Neuronal stem cell (in vitro differentiated cells): ENCODE results near the gene DNPH1.

Source experiments
- DNase-seq: peaks from one replicate; pipeline ENCODE4 v3.0.0-alpha.2; 2013; ENCODE audit warnings: low spot score
- H2AFZ ChIP-seq: one replicate; pipeline ENCODE4 v1.6.1; 2013; ENCODE audit warnings: mild to moderate bottlenecking, low read length, inconsistent platforms
- H2AK5ac ChIP-seq: 2 replicates; pipeline ENCODE4 v1.6.1; 2013; ENCODE audit warnings: low read depth, mild to moderate bottlenecking, inconsistent platforms, low read length, moderate library complexity, mixed read lengths
- H2BK120ac ChIP-seq: 2 replicates; pipeline ENCODE4 v1.6.1; 2013; ENCODE audit warnings: low read depth, mild to moderate bottlenecking, inconsistent platforms, low read length, moderate library complexity, mixed read lengths
- H2BK12ac ChIP-seq: one replicate; pipeline ENCODE4 v1.6.1; 2013; ENCODE audit warnings: low read length, inconsistent platforms
- H2BK15ac ChIP-seq: 2 replicates; pipeline ENCODE4 v1.6.1; 2013; ENCODE audit warnings: mild to moderate bottlenecking, low read length, inconsistent platforms, mixed read lengths
- H2BK5ac ChIP-seq: one replicate; pipeline ENCODE4 v1.6.1; 2013; ENCODE audit warnings: inconsistent platforms, mild to moderate bottlenecking, low read length, moderate library complexity
- H3K14ac ChIP-seq: one replicate; pipeline ENCODE4 v1.6.1; 2013; ENCODE audit warnings: low read length, inconsistent platforms
- H3K18ac ChIP-seq: 2 replicates; pipeline ENCODE4 v1.6.1; 2013; ENCODE audit warnings: low read length, inconsistent platforms
- H3K23ac ChIP-seq: 2 replicates; pipeline ENCODE4 v1.6.1; 2013; ENCODE audit warnings: low read depth, mild to moderate bottlenecking, mixed read lengths, low read length, inconsistent platforms; ENCODE audit not compliant: poor library complexity
- H3K27ac ChIP-seq: replicated peaks from 3 replicates; pipeline ENCODE4 v1.5.1; 2013; ENCODE audit warnings: low read length, inconsistent platforms
- H3K27me3 ChIP-seq, 3 experiments: 2 replicates each; pipeline ENCODE4 v1.6.1; 2013; ENCODE audit warnings: low read length in 3 of 3, mild to moderate bottlenecking in 2 of 3, inconsistent platforms in 1 of 3, low read depth in 1 of 3, mixed read lengths in 1 of 3, moderate library complexity in 1 of 3; ENCODE audit not compliant: control insufficient read depth in 3 of 3, insufficient read depth in 3 of 3
- H3K36me3 ChIP-seq, 2 donors: replicated peaks in 1 of 2; 2 replicates each; pipeline ENCODE4 v1.6.1; 2013; ENCODE audit warnings: low read length in 2 of 2; ENCODE audit not compliant: control insufficient read depth in 2 of 2, insufficient read depth in 2 of 2
- H3K4ac ChIP-seq: 2 replicates; pipeline ENCODE4 v1.6.1; 2013; ENCODE audit warnings: inconsistent platforms, mild to moderate bottlenecking, low read length, moderate library complexity
- H3K4me1 ChIP-seq, 2 donors: 1 replicate in 1 of 2; 2 replicates in 1 of 2; pipeline ENCODE4 v1.6.1; 2013; ENCODE audit warnings: low read length in 2 of 2, low read depth in 1 of 2; ENCODE audit not compliant: control insufficient read depth in 2 of 2, insufficient read depth in 1 of 2
- H3K4me2 ChIP-seq: one replicate; pipeline ENCODE4 v1.6.1; 2013; ENCODE audit warnings: mild to moderate bottlenecking, low read length, inconsistent platforms; ENCODE audit not compliant: insufficient read depth, poor library complexity, severe bottlenecking
- H3K4me3 ChIP-seq, 2 donors: 2 replicates each; pipeline ENCODE4 v1.5.1; 2013; ENCODE audit warnings: low read length in 2 of 2, mild to moderate bottlenecking in 2 of 2, inconsistent platforms in 1 of 2, moderate library complexity in 1 of 2
- H3K79me1 ChIP-seq: one replicate; pipeline ENCODE4 v1.6.1; 2013; ENCODE audit warnings: low read depth, mild to moderate bottlenecking, inconsistent platforms, low read length, moderate library complexity
- H3K9ac ChIP-seq: one replicate; pipeline ENCODE4 v1.6.1; 2013; ENCODE audit warnings: mild to moderate bottlenecking, low read depth, low read length, inconsistent platforms; ENCODE audit not compliant: poor library complexity
- H3K9me3 ChIP-seq, 2 donors: replicated peaks in 1 of 2; 2 replicates each; pipeline versions ENCODE3 to v1.6.1; 2013; ENCODE audit warnings: low read length in 2 of 2, mild to moderate bottlenecking in 2 of 2, inconsistent platforms in 1 of 2, low read depth in 1 of 2, mixed read lengths in 1 of 2, moderate library complexity in 1 of 2; ENCODE audit not compliant: control insufficient read depth in 2 of 2, insufficient read depth in 1 of 2
- H4K8ac ChIP-seq: one replicate; pipeline ENCODE4 v1.6.1; 2013; ENCODE audit warnings: low read depth, mild to moderate bottlenecking, inconsistent platforms, low read length, moderate library complexity
- H4K91ac ChIP-seq: one replicate; pipeline ENCODE4 v1.6.1; 2013; ENCODE audit warnings: low read length, low read depth, mild to moderate bottlenecking, inconsistent platforms; ENCODE audit not compliant: poor library complexity
- WGBS, 2 donors: extraction: QIAGEN DNeasy Blood & Tissue Kit; methylation state at CpG; one replicate each; pipeline ENCODE4 v1.1.7; 2013; ENCODE audit warnings: missing lambda C conversion rate in 2 of 2, mixed read lengths in 1 of 2; ENCODE audit not compliant: insufficient read length in 2 of 2, insufficient replicate concordance in 1 of 2; ENCODE audit errors: extremely low coverage in 2 of 2; 5-methylcytosine and 5-hydroxymethylcytosine counted together

The DNPH1 gene

GRCh38 chr6:43274916-43275597 is 45.8 kb upstream of the DNPH1 start:
- Histone ChIP-seq H2BK12ac (no peak overlapping the region), H3K4me3 (peak overlapping the region in 1 of 2 donors; percentile 73), H3K79me1 (no peaks in the 10 kb centered on the region), H3K23ac (peak overlapping the region; percentile 70), H3K4me1 (peaks cover 24 to 38% of the 10 kb centered on the region in 2 donors), H2BK120ac (no peak overlapping the region), H2BK5ac (no peak overlapping the region), H3K9me3 (no peaks in the 10 kb centered on the region), H2BK15ac (peak overlapping the region; percentile 77), H4K8ac (no peak overlapping the region), H3K14ac (no peak overlapping the region), H3K4me2 (peak overlapping the region; percentile 79), H2AFZ (peak overlapping the region; percentile 66), H3K18ac (peak overlapping the region; percentile 95), H3K27ac (no peak overlapping the region), H3K27me3 (peaks cover 0 to 33% (median 18%) of the 10 kb centered on the region in 3 experiments), H2AK5ac (peak overlapping the region; percentile 8), H4K91ac (no peak overlapping the region), H3K36me3 (no peaks in the 10 kb centered on the region), H3K4ac (no peak overlapping the region), H3K9ac (peak overlapping the region; percentile 86)
- no CpG with 5 or more reads among the region's 65 CpGs for WGBS, 2 donors
- DNase-seq: no peak

DNA sequence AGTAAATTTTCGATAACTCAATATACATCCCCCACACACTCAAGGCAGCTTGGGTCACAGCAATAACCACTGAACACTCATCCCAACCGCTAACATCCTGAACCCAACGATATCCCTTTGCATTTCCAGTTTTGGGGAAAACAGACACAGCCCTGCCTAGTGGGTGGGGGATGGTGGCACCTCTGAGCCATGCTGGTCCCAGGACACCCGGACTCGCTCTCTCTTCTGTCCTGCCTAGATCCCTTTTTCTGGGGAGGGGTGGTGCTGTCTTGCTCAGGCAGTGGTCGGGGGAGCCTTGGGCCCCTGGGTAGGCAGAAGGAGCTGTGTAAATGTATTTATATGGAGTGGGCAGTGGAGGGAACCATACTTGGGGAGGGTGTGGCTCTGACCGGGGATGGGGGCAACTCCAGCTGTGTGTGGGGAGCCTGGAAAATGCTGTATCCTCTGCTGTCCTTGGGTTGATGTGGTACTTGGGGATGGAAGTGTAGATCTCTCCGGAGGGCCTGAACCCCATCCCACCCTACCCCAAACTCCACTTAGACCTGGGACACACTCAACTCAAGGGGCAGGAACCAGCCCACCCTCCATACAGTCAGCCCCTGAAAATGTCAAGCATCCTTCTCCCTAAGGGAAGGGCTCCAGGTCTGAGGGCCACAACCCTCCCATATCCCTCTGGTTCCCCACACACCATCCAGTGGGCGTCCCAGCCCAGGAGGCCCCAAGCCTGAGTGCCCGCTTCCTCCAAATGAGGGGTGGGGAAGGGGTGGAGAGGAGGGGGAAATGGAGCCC is 45.0 kb upstream of the DNPH1 start:
- Histone ChIP-seq H3K27me3 (peaks cover 0 to 31% (median 19%) of the 10 kb centered on the region in 3 experiments), H3K4me3 (no peak overlapping the region), H2BK5ac (no peak overlapping the region), H2BK15ac (peak overlapping the region; percentile 77), H2BK12ac (no peak overlapping the region), H2AFZ (peak overlapping the region; percentile 66), H3K4ac (no peak overlapping the region), H3K79me1 (no peaks in the 10 kb centered on the region), H3K18ac (peak overlapping the region; percentile 95), H3K14ac (no peak overlapping the region), H4K91ac (no peak overlapping the region), H2BK120ac (no peak overlapping the region), H3K27ac (no peak overlapping the region), H3K4me2 (peak overlapping the region; percentile 79), H3K36me3 (no peaks in the 10 kb centered on the region), H4K8ac (no peak overlapping the region), H3K4me1 (peaks cover 24 to 43% of the 10 kb centered on the region in 2 donors), H2AK5ac (peak overlapping the region; percentile 8), H3K9me3 (no peaks in the 10 kb centered on the region), H3K23ac (peak overlapping the region; percentile 70), H3K9ac (peak overlapping the region; percentile 86)
- DNase-seq: no peak
- no CpG with 5 or more reads among the region's 10 CpGs for WGBS, 2 donors

DNA sequence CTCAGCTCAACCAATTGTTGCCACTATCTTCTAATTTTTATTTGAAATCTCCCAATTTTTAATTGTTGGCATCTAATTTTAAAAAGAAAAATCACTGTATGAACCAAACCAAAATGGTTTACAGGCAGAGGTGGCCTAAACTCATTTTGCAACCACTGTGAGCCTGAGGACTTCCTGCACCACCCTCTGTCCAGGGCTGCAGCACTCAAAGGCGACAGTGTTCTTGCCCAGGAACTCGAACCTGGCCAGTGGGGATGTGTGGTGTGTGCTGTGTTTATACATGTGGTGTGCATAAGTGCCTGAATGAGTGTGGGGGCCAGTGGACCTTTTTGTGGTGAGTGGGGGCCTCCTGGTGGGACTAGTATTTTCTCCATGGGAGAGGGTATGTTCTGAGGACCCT is 44.4 kb upstream of the DNPH1 start:
- peaks cover 22 to 44% of the 10 kb centered on the region in 2 donors for H3K4me1 ChIP-seq
- H2BK120ac ChIP-seq: no peak overlapping the region
- no peak overlapping the region for H2AFZ ChIP-seq
- H3K27me3 ChIP-seq: peaks cover 0 to 31% (median 23%) of the 10 kb centered on the region in 3 experiments
- H3K18ac ChIP-seq: no peak overlapping the region
- H3K9ac ChIP-seq: no peak overlapping the region
- no peak overlapping the region for H3K27ac ChIP-seq
- H3K36me3 ChIP-seq: no peaks in the 10 kb centered on the region
- no peaks in the 10 kb centered on the region for H3K79me1 ChIP-seq
- H4K8ac ChIP-seq: no peak overlapping the region
- no peak overlapping the region for H3K23ac ChIP-seq
- H2AK5ac ChIP-seq: no peak overlapping the region
- no peak overlapping the region for H3K14ac ChIP-seq
- no peak overlapping the region for H2BK15ac ChIP-seq
- no peak overlapping the region for H4K91ac ChIP-seq
- no peaks in the 10 kb centered on the region for H3K9me3 ChIP-seq
- DNase-seq: no peak
- no peak overlapping the region for H3K4ac ChIP-seq
- no CpG with 5 or more reads among the region's 2 CpGs for WGBS, 2 donors
- H3K4me2 ChIP-seq: no peak overlapping the region
- H2BK5ac ChIP-seq: no peak overlapping the region
- H2BK12ac ChIP-seq: no peak overlapping the region
- no peak overlapping the region for H3K4me3 ChIP-seq

- Histone ChIP-seq H3K14ac (no peak overlapping the region), H3K4ac (no peak overlapping the region), H3K23ac (no peak overlapping the region), H3K27me3 (peaks cover 0 to 30% (median 23%) of the 10 kb centered on the region in 3 experiments), H2BK12ac (no peak overlapping the region), H2AFZ (no peak overlapping the region), H4K91ac (no peak overlapping the region), H3K27ac (no peak overlapping the region), H3K4me2 (no peak overlapping the region), H2BK5ac (no peak overlapping the region), H3K9ac (no peak overlapping the region), H3K18ac (no peak overlapping the region), H3K36me3 (no peaks in the 10 kb centered on the region), H4K8ac (no peak overlapping the region), H2BK120ac (no peak overlapping the region), H2AK5ac (no peak overlapping the region), H3K4me1 (peaks cover 24 to 31% of the 10 kb centered on the region in 2 donors), H3K9me3 (no peaks in the 10 kb centered on the region), H3K4me3 (no peak overlapping the region), H3K79me1 (no peaks in the 10 kb centered on the region), H2BK15ac (no peak overlapping the region)
- no peak for DNase-seq
These were observed 42.7 kb upstream of the DNPH1 start for GRCh38 chr6:43271944-43272343.
